K562 (cell line): ENCODE results near the gene COX10. TPM values are rescaled to one million over a fixed set of nuclear protein-coding genes. Genes with fewer than 3 reads are reported as not detected.

Source experiments
- ATAC-seq: fragments of 200-7000 bp; cut with Tn5 transposase; 3 replicates; pipeline ENCODE4 v1.9.1; 2020; ENCODE audit warnings: moderate library complexity
- BruUV-seq: library from RNA; stranded (reverse); fragments of 400-500 nt; replicated peaks from 2 replicates; lab custom pipeline; 2021; lab: Mats Ljungman, UMichigan
- CTCF ChIA-PET: fragments of 300-600 bp; formaldehyde crosslinking; extraction: SDS; loops from one replicate; lab custom pipeline; 2021; ENCODE audit warnings: low intra/inter-chr PET ratio; lab: Yijun Ruan, JAX
- POLR2A ChIA-PET: fragments of 300-600, 350-650 bp; sonication (Branson Sonifier 250); formaldehyde crosslinking; extraction: SDS; loops from one replicate; lab custom pipeline; 2021; ENCODE audit warnings: antibody characterized with exemption, inconsistent platforms; lab: Yijun Ruan, JAX
- DNase-seq, 4 experiments: peaks; one replicate each; pipeline versions ENCODE4 v3.0.0 to v3.0.0-alpha.2; 2011 to 2018; ENCODE audit warnings: low spot score in 3 of 4, mixed read lengths in 3 of 4; ENCODE audit errors: extremely low read depth in 1 of 4
- FAIRE-seq: peaks from 2 replicates; lab custom pipeline; 2011; peaks lifted over from hg19 to GRCh38; lab: Jason Lieb, UNC
- H2AFZ ChIP-seq: 2 replicates; pipeline ENCODE4 v1.6.0; 2011; ENCODE audit warnings: low read depth, low read length, control low read depth, inconsistent platforms
- H3K27ac ChIP-seq: fragments of 200-600 bp; 3 replicates; pipeline ENCODE4 v1.8.0; 2011; ENCODE audit warnings: low read depth, mild to moderate bottlenecking, control low read depth, inconsistent platforms, low read length, moderate library complexity, mixed read lengths; ENCODE audit errors: extremely low read depth
- H3K27me3 ChIP-seq, 2 experiments: fragments of 300-600 bp in 1 of 2; 2 replicates in 1 of 2; 3 replicates in 1 of 2; pipeline versions ENCODE4 v1.6.0 to v1.8.0; 2011; ENCODE audit warnings: inconsistent platforms in 2 of 2, low read length in 2 of 2, mild to moderate bottlenecking in 1 of 2, mixed read lengths in 1 of 2, moderate library complexity in 1 of 2; ENCODE audit not compliant: control insufficient read depth in 2 of 2, insufficient read depth in 2 of 2
- H3K36me3 ChIP-seq: fragments of 300-600 bp; 3 replicates; pipeline ENCODE4 v1.8.0; 2011; ENCODE audit warnings: mild to moderate bottlenecking, low read length, inconsistent platforms; ENCODE audit not compliant: control insufficient read depth, insufficient read depth
- H3K4me1 ChIP-seq, 2 experiments: fragments of 200-600 bp in 1 of 2; replicated peaks in 1 of 2; 2 replicates in 1 of 2; 3 replicates in 1 of 2; pipeline versions ENCODE4 v1.5.1 to v1.8.0; 2011; ENCODE audit warnings: inconsistent platforms in 2 of 2, low read length in 2 of 2, mild to moderate bottlenecking in 1 of 2, mixed read lengths in 1 of 2, moderate library complexity in 1 of 2; ENCODE audit not compliant: control insufficient read depth in 2 of 2, insufficient read depth in 2 of 2
- H3K4me2 ChIP-seq: 2 replicates; pipeline ENCODE4 v1.6.1; 2011; ENCODE audit warnings: low read length, control low read depth, inconsistent platforms, mixed read lengths; ENCODE audit not compliant: insufficient read depth
- H3K4me3 ChIP-seq: fragments of 200-600 bp; sonication (generic), shearing (Covaris generic); 2 replicates; pipeline ENCODE4 v1.5.1; 2016; ENCODE audit warnings: control low read depth, inconsistent platforms
- H3K79me2 ChIP-seq: fragments of 200-600 bp; 3 replicates; pipeline ENCODE4 v1.8.0; 2011; ENCODE audit warnings: low read length, inconsistent platforms; ENCODE audit not compliant: control insufficient read depth, insufficient read depth
- H3K9ac ChIP-seq, 2 experiments: 2 replicates each; pipeline versions ENCODE4 v1.6.0 to v1.6.1; 2011; ENCODE audit warnings: low read depth in 2 of 2, low read length in 2 of 2, control low read depth in 1 of 2, inconsistent platforms in 1 of 2, mild to moderate bottlenecking in 1 of 2, mixed read lengths in 1 of 2; ENCODE audit not compliant: insufficient read depth in 1 of 2
- H3K9me1 ChIP-seq: one replicate; pipeline ENCODE4 v1.6.0; 2011; ENCODE audit warnings: inconsistent platforms, mild to moderate bottlenecking, low read length, moderate library complexity; ENCODE audit not compliant: control insufficient read depth, insufficient read depth
- H3K9me3 ChIP-seq: replicated peaks from 2 replicates; pipeline ENCODE4 v1.5.1; 2011; ENCODE audit warnings: low read depth, low read length, inconsistent platforms; ENCODE audit not compliant: control insufficient read depth, insufficient read depth
- H4K20me1 ChIP-seq: replicated peaks from 2 replicates; pipeline ENCODE4 v1.6.1; 2011; ENCODE audit warnings: low read length, inconsistent platforms, mixed read lengths; ENCODE audit not compliant: control insufficient read depth, insufficient read depth
- CEBPG ChIP-seq, 3 experiments: fragments of 200-800 bp in 1 of 3; sonication (Bioruptor generic) in 1 of 3; sonication (generic) in 1 of 3; formaldehyde crosslinking in 1 of 3; IDR thresholded peaks in 2 of 3; conservative IDR thresholded peaks in 1 of 3; 2 replicates each; pipeline versions ENCODE4 v1.6.1 to v1.8.0; 2016 to 2022; ENCODE audit warnings: missing compliant biosample characterization in 2 of 3, missing genetic modification characterization in 2 of 3, mild to moderate bottlenecking in 1 of 3, missing genetic modification reagents in 1 of 3
- EZH2 ChIP-seq: IDR thresholded peaks from 2 replicates; pipeline ENCODE4 v1.6.1; 2012; ENCODE audit warnings: low read depth, mild to moderate bottlenecking, inconsistent platforms, low read length, borderline replicate concordance
- MCM7 ChIP-seq, 2 experiments: fragments of 450-650 bp; IDR thresholded peaks; 2 replicates each; pipeline ENCODE4 v1.6.1; 2016 to 2018
- RBBP5 ChIP-seq: fragments of 200-600 bp; sonication (generic); IDR thresholded peaks from 2 replicates; pipeline ENCODE4 v1.6.1; 2012; ENCODE audit warnings: borderline replicate concordance, mild to moderate bottlenecking, low read length, control low read depth, inconsistent platforms; ENCODE audit not compliant: insufficient read depth, poor library complexity, severe bottlenecking
- SRSF9 ChIP-seq: fragments of 200-400 bp; formaldehyde crosslinking; IDR thresholded peaks from 2 replicates; pipeline ENCODE4 v1.6.1; 2017; ENCODE audit warnings: low read depth, low read length, borderline replicate concordance
- ZC3H8 ChIP-seq: fragments of 450-650 bp; IDR thresholded peaks from 2 replicates; pipeline ENCODE4 v1.6.1; 2017
- ZFP30 ChIP-seq: fragments of 250-450 bp; sonication (Bioruptor Pico); IDR thresholded peaks from 2 replicates; pipeline ENCODE4 v1.8.0; 2022; ENCODE audit warnings: moderate library complexity, mild to moderate bottlenecking, inconsistent platforms, borderline replicate concordance
- ZKSCAN8 ChIP-seq: fragments of 200-800 bp; sonication (Bioruptor generic); IDR thresholded peaks from 2 replicates; pipeline ENCODE4 v1.6.1; 2016; ENCODE audit warnings: missing genetic modification characterization, missing compliant biosample characterization
- ZNF41 ChIP-seq: fragments of 250-450 bp; sonication (Bioruptor Pico); conservative IDR thresholded peaks from 2 replicates; pipeline ENCODE4 v1.4.0; 2020; ENCODE audit warnings: mild to moderate bottlenecking
- ZNF449 ChIP-seq: fragments of 250-450 bp; sonication (Bioruptor Pico); IDR thresholded peaks from 2 replicates; pipeline ENCODE4 v1.8.0; 2022; ENCODE audit warnings: moderate library complexity, mild to moderate bottlenecking, inconsistent platforms
- WGBS: fragments of 100-300 bp; shearing (Covaris generic); methylation state at CpG from one replicate; pipeline ENCODE4 v1.1.6; 2016; ENCODE audit warnings: low coverage, mixed read lengths; ENCODE audit not compliant: insufficient coverage; ENCODE audit errors: missing lambda C conversion rate; 5-methylcytosine and 5-hydroxymethylcytosine counted together
- in situ Hi-C: fragments of 300-500 bp; cut with MboI; formaldehyde crosslinking; loops from 4 replicates; pipeline ENCODE4 v1.15.0; 2018; ENCODE audit warnings: inconsistent platforms, mixed read lengths
- intact Hi-C: fragments of 100-400 bp; cut with micrococcal nuclease; formaldehyde crosslinking; loops from 2 replicates; pipeline ENCODE4 v1.14.2; 2022
- polyA plus RNA-seq, 8 experiments: library from polyadenylated mRNA; depleted of rRNA in 4 of 8; stranded (reverse) in 5 of 8; unstranded in 3 of 8; fragments of >200 nt; fragmentation: Nextera tagmentation in 2 of 8; fragmentation: Illumina TruSeq in 1 of 8; extraction: Ambion mirVana in 2 of 8; extraction: Trizol in 1 of 8; gene quantifications; 2 replicates each; pipeline versions ENCODE4 v1.2.1 to v1.2.3, GENCODE V29; 2011 to 2014; ENCODE audit warnings: inconsistent platforms in 1 of 8, missing spikeins in 1 of 8
- total RNA-seq, 7 experiments: library from RNA; depleted of rRNA in 6 of 7; stranded (reverse); fragments of >200 nt in 6 of 7; fragmentation: Illumina TruSeq in 2 of 7; extraction: Trizol in 2 of 7; gene quantifications; 2 replicates each; pipeline versions ENCODE4 v1.2.1 to v1.2.3, GENCODE V29; 2011 to 2021; ENCODE audit warnings: low replicate concordance in 1 of 7

Gene COX10
- total and polyA plus RNA-seq, 9 of the 15 experiments (the other 6 are each of a cell fraction or from before 2014, with no cell fraction given): 10.3 to 26.4 (median 17.8) TPM

- no TSS peak for BruUV-seq
- TF ChIP-seq ZNF41 (CRISPR knock-in tag) (no peak), CEBPG (CRISPR knock-in tag; IDR thresholded peaks at IDR 0.05) (no peak), CEBPG (tag; conservative IDR thresholded peaks at IDR 0.05 in 1 of 2, IDR thresholded peaks at IDR 0.05 in 1 of 2) (no peak), ZC3H8 (no peak), RBBP5 (no peak), EZH2 (no peak), ZKSCAN8 (no peak), SRSF9 (no peak), ZFP30 (CRISPR knock-in tag) (no peak), ZNF449 (CRISPR knock-in tag) (no peak), MCM7 (IDR thresholded peaks at IDR 0.05) (no peak)
- H3K9me1 ChIP-seq: no peaks in the 10 kb centered on the region
- ATAC-seq (no peak), FAIRE-seq (no peak), DNase-seq (no peak)
- H3K9ac ChIP-seq: no peak overlapping the region
- 97% methylated on average over 5 of the region's 5 CpGs for WGBS
- in situ Hi-C loops (no loop called here), intact Hi-C loops (no loop called here)
- 0 out of 3 replicates have a peak, but pooled peaks cover 10% of the 10 kb centered on the region for H3K36me3 ChIP-seq
- no peaks in the 10 kb centered on the region for H3K27me3 ChIP-seq
- H3K4me2 ChIP-seq: no peak overlapping the region
- H3K27ac ChIP-seq: no peak overlapping the region
- ChIA-PET POLR2A (no interaction called here), CTCF (no interaction called here)
- H3K4me1 ChIP-seq: peaks cover 4 to 12% of the 10 kb centered on the region in 2 experiments; a peak in 3 of 5 replicates
- no peaks in the 10 kb centered on the region for H3K9me3 ChIP-seq
- H3K79me2 ChIP-seq: no peaks in the 10 kb centered on the region
- H2AFZ ChIP-seq: no peak overlapping the region
- peaks cover 13% of the 10 kb centered on the region; the same call in 1 of the 2 replicates for H4K20me1 ChIP-seq
- no peak overlapping the region for H3K4me3 ChIP-seq
These were observed 130.3 kb downstream of the COX10 start for GRCh38 chr17:14199601-14200000.
